Stimulated activated CD8-positive, alpha-beta memory T cell treated with anti-CD3 and anti-CD28 coated beads, Interleukin-15, amount 100 ng/mL, for 48 hours (primary cell): ENCODE measurements around the gene CCNL2.
"Not testable (repeated sequence)": the region's sequence is repeated elsewhere in the genome, so short reads cannot be mapped to it uniquely, and the experiment has no call there.

Experiments used
- DNase-seq, 2 donors: peaks; one replicate each; pipeline ENCODE4 v3.0.0-alpha.2; 2020; ENCODE audit warnings: low read depth in 2 of 2

CCNL2 gene

DNA sequence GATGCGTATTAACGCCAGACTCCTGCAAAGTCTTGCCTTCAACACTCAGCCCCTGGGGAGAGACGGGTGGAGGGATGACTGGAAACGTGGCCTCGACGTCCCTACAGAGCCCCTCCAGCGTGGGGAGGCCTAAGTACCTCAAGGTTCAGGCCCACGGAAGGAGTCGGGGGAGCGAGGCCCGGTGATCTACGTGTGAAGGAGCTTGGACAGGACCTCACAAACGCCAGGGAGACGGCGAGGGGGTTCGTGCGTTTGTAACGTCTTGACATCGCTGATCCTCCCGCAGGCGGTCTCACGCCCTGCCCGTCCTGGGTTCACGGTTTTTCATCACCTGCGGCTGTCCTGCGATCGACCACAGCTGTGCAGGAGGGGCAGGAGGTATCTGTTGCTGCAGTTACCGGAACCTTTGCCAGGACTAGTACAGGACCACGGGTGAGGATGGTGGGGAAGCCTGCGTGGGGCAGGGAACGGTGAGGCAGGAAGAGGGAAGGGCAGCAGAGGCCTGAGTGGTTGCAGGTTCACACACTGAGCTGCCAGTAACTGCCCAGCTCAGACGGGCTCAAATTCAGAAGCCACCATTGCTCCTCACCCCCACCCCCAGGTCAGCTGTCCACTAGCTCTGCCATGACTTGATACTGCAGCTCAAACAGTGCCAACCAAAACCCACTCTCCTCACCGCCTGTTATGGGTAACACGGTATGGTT is 889 bp upstream of the CCNL2 start:
- no peak for DNase-seq

- DNase-seq: no peak
Observed at GRCh38 chr1:1398677-1399186, 403 bp downstream of the CCNL2 start.

- DNase-seq: no peak
Observed at GRCh38 chr1:1397839-1398523, 1.2 kb downstream of the CCNL2 start.

- no peak for DNase-seq
Observed at GRCh38 chr1:1395166-1395565, 4.0 kb downstream of the CCNL2 start.

DNA sequence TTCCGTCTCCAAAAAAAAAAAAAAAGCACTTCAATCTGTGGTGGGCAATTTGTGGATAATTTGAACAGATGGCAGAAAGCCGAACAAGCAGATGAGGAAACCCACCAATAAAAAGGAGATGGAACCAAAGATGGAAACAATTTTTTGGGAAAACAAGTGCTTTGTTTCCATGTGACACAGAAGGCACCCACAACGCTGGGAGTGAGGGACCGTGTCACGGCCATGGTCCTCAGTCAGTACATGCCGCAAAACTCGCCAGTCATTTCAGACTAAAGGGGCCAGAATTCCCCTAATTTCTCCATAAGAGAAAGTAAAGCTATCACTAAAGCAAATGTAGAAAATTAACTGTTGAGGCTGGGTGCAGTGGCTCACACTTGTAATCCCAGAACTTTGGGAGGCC is 5.0 kb downstream of the CCNL2 start:
- no peak for DNase-seq

DNA sequence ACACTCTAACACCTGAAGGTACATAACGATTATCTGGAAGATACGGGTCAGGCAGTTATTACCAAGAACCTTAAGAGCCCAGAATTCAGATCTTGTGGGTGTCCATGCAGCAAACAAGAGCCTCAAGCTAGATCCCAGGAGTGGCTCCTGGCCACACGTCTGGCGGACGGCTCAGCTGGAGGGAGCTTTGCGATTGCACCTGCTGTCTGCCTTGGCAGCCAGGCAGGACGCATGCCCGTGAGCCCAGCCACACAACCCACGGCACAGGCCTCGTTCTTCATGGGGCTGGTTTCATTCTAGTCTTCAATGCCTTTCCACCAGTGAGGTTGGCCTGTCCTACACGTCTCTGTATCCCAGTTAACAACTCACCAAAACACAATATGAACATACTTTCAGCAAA is 5.7 kb downstream of the CCNL2 start:
- no peak for DNase-seq

- DNase-seq: no peak
Observed at GRCh38 chr1:1393014-1393413, 6.1 kb downstream of the CCNL2 start.

DNA sequence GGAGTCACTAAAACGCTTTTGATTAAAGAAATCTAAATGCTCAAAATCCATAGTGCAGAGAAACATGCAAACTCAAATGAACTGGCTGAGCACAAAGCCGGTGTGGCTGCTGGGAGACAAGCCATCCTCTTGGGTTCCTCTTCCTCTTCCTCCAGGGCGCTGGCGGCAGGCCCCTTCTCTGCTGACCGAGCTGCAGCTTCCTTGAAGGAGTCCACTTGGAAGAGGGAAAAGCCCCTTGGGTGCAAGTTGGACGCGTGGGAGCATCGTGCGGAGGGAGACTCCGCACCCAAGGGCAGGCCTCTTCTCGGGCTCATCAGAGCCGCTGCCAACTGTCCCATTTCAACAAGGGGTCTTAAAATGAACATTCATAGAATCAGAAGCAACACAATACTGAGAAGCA is 7.9 kb downstream of the CCNL2 start:
- no peak for DNase-seq

GRCh38 chr1:1390675-1391074 is 8.5 kb downstream of the CCNL2 start:
- no peak for DNase-seq

DNA sequence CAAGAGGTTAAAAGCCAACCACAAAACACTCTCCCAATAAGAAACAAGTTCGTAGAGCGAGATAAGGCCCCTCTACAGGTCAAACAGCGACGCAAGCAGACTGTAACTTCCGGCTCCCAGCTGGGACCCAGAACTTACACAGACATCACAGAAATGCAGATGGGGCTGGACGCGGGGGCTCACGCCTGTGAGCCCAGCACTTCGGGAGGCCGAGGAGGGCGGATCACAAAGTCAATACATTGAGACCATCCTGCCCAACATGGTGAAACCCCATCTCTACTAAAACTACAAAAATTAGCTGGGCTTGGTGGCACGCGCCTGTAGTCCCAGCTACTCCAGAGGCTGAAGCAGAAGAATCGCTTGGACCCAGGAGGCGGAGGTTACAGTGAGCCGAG is 11.1 kb downstream of the CCNL2 start:
- no peak for DNase-seq

DNA sequence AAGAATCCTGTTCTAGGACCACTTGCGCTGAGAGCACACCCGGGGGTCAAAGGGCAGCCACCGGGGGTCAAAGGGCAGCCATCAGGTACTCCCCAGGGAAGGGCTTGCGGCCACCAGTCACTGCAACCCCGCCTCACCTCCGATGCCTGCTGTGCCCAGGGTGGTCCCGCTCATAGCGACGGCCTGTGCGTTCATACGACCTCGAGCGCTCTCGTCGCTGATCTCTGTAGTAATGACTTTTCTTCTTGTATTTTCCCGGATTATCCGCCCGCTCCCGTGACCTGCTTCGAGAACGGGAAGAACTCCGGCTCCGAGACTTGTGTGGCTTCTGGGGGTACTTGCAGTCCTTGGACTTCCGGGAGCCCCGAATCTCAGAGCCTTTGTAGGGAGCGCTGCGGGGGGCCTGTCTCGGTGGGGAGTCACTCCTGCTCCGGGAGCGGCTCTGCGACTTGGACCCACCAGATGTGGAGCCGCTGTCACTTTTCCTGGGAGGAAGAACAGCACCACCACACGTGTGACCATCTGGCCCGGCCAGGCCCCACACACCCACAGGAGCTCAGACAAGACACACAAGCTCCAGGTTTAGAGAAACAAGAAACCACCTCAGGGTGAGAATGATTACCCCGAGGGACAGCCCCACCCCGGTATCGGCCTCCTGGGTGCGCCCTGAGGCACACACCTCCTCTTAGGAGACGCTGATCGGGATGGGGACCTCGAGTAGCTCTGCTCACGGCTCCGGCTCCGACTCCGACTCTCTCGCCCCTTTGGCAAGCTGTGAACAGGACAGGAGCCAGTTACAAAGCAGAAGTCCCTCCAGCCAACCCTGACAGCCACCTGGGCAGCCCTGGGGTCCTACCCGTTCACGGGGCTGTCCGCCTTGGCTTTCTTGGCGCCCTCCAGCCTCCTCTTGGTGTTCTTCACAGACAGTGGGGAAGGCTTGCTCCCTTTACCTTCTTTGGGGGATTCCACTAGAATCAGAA is 11.7 kb downstream of the CCNL2 start:
- DNase-seq: no peak

DNA sequence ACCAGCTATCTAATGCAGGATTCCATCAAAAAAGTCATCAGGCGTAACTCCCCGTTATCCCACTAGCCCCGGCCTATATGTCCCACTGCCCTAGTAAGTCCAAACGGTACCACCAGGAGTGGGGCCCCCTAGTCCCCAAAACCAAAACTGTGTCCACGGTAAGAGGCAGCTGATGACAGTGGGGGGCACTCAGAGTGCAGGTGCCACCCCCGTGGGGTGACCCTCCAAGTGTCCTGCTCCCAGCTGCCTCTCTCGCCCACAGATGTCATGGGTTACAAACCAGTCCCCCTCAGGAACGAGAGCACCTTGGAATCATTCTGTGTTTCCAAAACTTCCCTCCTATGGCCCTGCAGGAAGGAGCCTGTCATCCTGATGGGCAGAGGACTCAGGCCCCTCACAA is 13.2 kb downstream of the CCNL2 start:
- no peak for DNase-seq

- not testable (repeated sequence) for DNase-seq
Observed at GRCh38 chr1:1385339-1385738, 13.8 kb downstream of the CCNL2 start.

DNA sequence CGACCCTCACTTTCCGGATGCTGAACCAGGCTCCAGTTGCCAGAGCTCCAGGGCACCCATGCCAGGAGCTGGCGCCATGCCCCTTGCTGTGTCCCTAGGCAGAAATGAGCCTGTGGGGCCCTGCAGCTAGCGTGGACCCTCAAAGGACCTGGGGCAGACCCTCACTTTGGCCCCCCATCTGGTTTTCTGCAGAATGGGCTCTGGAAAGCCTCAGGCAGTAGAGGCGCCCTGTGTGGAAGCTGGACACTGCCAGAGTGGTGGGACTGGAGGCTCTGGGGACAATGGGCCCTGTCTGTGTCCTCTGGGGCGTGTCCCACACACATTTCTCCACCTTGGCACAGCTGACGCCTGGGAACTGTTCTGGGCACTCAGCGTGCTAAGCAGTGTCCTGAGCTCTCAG is 17.8 kb downstream of the CCNL2 start:
- no peak for DNase-seq

- DNase-seq: no peak
Observed at GRCh38 chr1:1380860-1381259, 18.3 kb downstream of the CCNL2 start.

- DNase-seq: no peak
Observed at GRCh38 chr1:1377540-1378205, 21.5 kb downstream of the CCNL2 start.

GRCh38 chr1:1376551-1377226 is 22.4 kb downstream of the CCNL2 start:
- no peak for DNase-seq

DNA sequence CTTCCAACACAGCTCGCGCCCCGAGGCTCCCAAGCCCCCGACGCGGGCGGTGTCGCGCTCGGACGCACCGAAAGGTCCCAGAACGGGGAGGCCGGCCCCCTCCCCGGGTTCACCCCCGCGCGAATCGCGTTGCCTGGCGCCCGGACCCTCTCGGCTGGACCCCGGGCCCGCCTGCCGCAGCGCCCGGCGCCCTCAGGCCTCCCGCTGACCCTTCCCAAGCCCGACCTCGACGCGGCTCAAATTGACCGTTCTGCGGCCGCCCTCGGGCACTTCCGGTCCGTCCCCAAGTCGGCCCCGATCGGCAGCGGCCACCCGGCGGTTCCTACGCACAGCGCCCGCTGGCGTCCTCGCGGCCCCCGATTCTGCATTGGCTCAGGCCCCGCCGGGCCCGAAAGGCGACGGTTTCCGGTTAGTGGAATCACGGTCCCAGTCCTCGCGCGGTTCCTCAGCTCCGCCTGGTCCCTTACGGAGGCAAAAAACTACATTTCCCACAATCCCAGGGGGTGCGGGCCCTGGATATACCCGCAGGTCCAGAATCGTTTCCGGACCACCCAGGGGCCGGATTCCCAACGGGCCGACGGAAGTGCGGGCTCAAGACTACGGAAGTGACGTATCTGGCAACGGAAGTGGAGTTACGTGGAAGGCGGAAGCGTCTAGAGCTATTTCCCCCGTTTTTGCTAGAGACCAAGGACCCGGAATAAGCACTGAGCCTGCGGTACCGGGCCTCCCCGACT is 24.0 kb downstream of the CCNL2 start, which contains the start of gene AURKAIP1:
Gene AURKAIP1 (minus strand): TSS at position 279 of the 734 bp plus-strand sequence. CDS start 451 bp downstream, outside the sequence.
- peak; percentile 94 to 97 for DNase-seq

DNA sequence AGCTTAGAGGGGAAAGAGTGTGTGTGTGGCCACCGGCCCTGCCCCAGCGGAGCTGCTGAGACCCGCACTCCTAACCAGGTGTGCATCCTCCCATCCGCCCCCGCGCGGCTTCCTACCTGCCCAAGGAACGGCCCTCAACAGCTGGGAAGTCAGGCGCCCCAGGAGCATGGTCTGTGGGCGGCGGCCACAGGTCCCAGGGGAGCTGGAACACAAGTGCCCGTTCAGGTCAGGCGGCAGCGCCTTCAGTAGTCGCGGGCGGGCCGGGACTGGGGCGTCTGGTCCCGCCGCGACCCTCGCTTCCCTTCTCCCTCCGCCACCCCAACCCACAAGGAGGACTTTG is 24.6 kb downstream of the CCNL2 start:
- no peak for DNase-seq

DNA sequence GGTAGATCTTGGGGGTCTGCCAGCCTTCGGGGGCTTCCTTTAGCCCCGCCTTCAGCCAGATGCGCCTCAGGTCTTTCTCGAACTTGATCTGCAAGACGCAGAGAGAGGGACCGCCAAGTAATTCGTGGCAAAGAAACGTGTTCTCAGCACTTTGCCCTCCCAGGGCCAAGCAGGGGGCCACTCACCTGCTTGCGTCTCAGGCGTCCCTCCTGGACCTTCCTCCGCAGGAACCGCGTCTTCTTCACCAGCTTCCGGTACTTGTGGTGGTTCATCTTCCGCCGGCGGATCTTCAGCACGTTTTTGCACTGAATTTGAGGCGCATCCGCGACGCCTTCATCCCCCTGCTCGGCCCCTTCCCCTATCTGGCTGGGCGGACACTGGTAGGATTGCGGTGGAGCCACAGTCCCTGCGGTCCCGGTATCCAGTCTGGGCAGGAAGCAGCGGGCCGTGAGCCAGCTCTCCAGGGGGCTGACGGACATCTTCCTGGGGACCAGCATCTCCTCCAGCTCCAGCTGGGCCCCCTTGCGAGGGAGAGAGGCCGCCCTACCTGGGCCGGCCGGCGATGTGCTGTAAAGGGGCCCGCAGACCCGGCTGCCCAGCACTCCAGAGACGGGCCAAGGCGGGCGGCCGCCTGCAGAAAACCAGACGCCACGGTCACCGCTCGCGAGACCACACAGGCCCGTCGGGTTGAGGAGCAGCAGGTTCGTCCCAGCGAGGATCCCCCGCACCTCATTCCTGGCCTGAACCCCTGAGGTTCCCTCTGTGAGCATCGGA is 25.1 kb downstream of the CCNL2 start:
- DNase-seq: no peak
